ENCODE data around the gene EPS8.

EPS8 gene

DNA sequence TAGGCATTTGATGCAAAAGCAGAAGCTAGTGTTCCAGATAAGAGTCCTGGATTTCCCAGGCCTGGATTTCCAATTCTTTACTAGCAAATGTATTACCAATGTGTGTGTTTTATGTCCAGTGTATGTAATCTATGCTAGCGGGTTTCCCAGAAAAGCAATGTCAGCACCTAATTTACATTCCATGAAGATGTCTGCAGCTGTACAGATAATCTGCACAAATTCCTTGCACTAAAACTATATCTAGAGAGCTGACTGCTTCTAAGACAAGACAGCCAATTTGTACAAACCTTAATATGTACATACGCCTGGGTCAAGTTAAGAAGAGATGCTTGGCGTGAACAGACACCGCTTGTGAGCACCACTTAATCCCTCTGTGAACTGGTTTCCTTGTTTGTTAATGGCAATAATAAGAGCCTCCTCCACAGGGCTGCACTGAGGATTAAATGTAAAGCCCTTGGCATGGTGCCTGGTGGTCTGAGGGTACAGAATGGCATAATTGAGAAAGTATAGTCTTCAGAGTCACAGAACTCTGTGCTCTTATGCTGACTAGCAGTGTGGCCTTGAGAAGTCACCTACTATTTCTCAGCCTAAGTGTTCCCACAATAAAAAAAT is 185.6 kb downstream of the EPS8 start:
- no peak for DNase-seq

DNA sequence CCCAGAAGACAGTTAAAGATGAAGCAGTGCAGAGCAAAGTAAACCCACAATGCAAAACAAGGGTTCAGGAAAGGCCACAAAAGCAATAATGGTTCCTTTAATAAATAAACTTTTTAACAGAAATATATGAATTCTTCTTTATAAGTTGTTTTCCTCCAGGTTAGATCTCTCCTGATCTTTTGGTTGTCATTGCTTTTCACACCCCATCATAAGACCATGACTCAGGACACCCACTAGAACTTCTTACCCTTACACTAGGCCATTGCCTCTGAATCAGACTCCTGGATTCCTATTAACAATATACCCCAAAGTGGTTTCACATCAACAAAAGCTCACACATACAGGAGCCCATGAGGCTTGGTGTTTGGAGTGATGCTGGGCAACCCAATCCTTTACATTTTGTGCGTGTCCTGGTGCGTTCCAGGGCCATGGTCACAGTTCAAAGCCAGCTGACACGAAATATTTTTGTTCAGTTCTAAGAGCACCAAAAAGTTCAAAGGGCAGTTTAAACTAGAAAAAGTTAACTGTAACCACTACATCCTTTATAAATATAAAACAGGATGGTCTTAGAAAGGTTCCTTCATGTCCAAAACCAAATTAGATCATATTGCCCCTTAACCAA is 187.0 kb downstream of the EPS8 start:
- no peak for DNase-seq

DNA sequence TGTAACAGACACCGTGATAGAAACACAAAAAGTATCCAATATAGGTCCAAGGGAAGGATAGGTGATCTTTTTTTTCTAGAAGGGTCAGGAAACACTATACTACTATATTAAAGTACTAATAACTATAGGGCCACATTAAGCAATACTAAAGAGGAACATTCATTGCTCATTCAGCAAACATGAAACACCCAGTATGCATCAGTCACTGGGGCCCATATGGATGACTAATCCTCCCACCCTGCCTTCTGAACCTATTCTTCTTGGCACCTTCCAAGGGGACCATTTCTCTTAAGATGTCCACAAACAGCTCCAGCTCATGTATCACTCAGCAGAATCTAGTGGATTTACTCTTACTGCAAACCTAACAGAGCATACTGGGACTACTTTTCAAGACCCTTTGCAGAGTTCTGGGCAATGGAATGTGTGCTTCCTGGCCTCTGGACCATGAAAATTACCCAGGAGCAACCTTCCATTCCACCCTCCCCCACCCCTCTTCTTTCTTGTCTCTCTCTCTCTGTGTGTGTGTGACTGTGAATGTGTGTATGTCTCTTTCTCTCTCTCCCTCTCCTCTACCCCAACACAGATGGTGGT is 187.9 kb downstream of the EPS8 start:
- DNase-seq, result no peak

DNA sequence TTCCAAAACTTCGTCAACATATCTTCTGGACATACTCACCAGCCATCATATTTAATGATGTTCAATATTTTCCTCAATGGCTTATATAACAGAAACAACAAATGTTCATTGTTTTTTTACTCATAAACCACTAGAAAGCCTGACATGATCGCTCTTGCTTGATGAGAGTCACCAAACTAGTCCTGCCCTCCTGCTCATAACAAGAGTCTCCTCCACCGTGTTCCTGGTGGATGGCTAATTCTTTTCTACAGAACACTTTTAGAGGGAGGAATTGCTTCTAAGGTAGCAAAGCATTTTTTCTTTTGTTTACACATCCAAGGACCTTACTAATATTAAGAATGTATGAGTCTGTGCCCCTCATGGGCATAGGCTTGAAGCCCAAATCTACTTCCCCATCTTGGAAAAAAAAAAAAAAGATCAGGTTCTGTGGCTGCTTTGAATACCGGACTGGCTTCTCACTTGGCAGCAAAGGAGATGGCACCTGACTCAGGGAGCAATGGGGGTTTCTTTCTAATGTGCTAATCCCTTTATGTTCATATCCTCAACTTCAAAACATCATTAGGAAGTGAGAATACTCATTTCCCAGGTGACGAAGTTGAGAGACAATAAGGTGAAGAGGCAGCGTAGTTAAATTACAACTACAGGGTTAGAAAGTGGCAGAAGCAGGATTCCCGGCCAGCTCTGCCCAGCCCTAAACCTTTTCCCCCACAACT is 188.8 kb downstream of the EPS8 start:
- DNase-seq, result no peak

DNA sequence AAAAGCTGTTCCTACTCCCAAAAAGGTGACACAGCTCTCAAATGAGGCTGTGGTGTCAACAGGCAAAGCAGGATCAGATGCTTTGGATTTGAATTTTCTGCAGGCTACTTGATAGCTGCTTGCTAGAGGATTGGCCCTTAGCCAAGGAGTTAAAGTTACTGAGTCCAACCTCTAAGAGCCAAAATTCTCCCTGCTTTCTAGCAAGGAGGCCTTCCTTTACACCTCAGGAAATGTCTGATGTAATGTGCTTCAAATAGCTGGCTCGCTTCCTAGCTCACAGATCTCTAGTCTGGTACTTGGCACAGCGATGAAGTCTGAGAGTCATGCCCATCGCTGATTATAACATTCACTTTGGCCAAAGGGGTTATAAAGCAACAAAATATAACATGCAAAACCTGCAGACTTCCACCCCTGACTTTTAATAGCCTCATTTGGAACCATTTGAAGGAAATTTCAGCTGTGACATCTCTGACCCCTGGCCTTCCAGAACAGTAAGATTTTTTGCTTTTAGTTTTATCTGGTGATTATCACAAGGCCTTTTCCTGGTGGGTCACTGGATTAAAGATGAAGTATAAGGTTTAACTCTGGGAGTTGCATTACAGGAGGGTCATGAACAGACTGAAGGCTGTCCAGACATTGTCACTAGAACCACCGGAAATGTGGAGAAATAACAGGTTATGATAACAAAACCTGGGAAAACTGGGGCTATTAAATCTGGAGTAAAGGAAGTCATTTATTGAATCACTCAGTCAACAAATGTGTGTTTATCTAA is 189.7 kb downstream of the EPS8 start:
- DNase-seq, result peak in 2 of 51 donors; percentile 3 to 13

DNA sequence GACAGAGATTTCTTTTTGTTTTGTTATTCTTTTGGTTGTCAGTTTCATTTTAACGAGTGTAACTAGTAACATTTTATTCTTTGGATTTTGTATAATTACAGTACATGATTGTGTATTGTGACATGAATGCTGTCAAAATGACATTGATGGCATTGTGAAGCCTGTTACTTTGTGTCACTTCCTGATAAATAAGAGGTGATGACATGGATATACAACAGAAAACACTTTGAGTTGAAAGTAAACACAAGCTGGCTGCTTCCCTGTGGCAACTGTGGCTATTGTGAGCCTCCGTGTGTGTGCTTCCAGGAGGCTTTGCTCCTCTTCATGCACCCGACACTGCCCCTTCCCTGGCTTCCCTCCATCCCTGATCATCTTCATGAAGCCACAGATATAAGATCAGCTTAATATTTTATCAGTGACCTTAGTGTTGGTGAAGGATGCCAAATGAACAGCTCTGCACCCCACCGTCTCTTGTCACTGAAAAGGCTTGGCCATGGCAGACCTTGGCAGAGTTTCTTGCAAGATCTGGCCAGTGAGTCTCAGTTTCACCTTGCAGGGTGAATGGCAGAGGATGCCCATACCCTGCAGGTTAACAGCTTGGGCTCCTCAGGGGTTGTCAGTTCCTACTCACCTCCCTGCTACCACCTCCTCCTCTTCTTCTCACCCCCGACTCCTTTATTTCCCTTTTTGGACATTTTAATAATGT is 191.9 kb downstream of the EPS8 start:
- DNase-seq, result no peak

DNA sequence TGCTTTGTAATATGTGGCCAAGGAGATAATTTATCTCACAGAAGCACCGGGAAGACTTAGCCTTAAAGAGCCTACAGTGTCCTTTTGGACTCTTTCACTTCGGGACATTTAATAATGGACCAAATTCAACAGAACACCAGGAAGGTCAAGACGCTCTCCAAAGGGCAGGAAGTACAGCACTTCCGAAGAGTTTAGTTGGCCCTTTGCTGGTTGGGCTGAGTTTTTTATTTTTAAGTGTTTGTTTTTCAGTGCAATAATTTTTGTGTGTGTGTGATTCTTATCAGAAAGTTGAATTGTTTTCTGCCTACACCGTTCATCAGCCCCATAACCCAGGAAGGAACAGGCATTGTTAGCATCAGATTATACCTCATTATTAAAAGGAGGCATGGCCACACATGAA is 193.0 kb downstream of the EPS8 start:
- DNase-seq, result no peak

DNA sequence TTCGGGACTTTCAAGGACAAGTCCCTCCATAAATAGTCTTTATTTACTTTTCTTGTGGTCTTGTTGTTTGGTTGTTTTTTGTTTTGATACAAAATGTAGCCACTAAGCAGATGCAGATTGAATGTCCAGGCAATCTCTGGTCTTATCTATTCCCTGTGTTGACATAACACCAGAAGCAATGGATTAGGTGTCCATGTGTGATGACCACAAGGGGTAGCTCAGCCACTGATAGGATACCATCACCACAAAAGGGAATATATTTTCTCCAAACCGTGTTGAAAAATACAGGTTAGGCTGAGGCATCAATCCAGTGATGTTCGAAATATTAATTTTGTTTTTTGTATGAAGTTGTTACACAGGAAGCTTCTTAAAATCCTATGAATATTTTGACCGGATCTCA is 196.3 kb downstream of the EPS8 start:
- no peak for DNase-seq

DNA sequence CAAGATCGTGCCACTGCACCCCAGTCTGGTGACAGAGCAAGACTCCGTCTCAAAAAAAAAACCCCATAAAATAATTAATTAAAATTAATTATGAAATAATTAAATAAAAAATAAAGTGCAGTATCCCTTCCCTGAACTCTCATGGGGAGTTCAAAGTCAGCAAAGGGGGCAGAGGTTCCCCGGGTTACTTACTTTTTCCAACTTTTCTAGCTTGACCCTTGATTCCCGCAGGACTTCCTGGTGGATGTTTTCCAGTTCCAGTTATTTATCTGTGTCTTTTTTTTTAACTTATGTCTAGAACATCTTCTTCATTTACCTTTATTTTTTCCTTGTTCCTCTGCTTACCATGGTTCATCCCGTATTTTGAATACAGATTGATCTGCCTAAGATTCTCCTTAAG is 197.4 kb downstream of the EPS8 start:
- no peak for DNase-seq

DNA sequence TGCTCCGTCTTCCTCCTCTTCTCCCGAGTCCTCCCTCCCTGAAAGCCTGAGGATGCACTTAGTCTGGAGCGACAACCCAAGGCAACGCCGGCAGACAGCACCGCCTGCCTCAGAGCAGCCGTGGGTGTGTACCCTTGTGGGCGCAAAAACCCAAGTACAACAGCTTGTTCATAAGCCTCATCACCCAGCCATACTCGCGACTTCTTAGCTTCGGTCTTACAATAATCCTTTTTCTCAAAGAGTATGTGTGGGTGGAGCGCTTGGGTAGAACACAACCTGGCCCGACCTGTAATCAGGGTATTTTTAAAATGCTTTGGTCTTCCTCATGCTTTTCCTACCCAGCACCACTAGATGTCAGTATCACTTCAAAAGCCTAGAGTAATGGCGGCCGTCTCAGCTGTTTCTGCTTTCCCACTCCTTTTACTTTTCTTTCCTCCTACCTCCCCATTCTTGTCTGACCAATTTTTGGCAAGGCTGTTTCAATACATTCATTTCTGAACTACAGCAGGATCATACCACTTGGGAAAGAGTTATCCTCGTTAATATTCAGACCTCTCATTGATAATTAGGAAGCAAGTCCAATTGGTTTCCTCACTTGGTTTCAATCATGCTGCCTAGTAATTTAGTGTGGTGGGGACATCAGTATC is 198.9 kb downstream of the EPS8 start:
- DNase-seq, result peak in 25 of 51 donors; percentile 3 to 89 (median 33)

DNA sequence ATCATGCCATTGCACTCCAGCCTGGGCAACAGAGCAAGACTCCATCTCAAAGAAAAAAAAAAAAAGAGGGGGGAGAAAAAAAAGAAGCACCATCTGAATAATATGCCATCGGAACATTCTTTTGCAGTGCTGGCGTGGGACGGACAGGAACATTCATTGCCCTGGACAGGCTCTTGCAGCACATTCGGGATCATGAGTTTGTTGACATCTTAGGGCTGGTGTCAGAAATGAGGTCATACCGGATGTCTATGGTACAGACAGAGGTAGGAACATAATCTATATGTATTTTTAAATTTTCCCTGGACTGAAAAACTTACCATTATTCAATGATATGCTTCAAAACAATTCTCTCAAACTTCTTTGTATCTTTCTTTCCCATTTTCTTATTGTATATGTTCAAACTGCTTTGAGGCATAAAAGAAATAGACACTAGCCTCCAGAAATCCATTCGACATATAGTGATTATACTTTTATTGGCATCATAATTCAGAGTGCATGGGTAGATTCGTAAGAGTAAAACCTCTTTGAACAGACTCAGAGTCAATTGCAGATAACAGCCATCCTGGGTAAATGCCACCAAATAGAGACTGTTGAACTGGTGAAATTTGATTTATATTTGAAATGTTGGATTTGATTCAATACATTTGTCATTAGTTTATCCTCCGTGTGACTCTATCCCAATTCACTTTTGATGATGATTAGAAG is 199.7 kb downstream of the EPS8 start:
- DNase-seq, result no peak

DNA sequence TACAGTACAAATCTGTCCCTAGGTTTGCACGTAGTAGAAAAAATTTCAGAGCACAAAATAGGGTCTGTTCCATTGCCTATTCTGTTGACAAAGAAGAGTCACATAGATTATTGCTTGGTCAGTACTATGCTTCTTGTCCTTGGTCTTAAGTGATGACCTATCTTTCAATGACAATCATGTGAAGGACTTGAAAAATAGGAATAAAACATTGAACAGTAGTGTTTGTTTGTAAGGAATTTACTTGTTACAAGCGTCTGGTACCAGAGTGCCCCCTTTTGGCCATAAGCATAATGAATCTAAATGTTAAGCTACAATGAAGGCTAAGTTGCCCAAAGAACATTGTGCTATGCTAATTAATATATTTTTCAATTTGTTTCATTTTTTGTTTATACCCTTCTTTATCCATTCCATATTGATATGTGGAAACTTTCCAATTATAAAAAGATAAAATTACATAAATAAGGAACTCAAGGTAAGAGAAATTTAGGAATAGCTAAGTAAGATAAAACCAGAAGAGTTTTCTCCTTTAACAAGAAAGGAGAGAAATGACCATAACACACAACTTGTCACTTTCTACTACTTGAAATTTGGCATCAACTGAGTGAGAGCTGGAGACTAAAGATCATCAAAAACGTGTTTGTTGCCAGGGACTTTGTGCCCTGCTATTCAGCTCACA is 204.7 kb downstream of the EPS8 start:
- DNase-seq, result peak in 8 of 51 donors; percentile 4 to 52 (median 25)

DNA sequence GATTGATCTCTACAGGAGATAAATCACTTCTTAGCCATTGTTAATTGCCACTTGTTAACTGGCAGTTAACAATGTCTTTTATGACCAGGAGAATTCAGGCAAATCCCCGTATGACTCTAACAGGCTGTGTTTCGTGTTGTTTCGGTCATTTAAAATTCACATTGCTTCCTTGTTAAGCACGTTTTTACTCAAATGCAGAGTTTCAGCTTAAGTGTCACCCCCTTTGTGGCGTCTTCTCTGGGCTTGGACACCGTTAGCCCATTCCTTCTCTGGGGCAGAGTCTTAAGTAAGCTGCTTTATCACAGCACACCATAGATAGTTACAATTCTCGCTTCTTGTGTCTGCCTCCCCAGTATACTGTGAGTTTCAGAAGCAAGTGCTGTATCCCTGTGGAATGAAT is 205.4 kb downstream of the EPS8 start:
- no peak for DNase-seq

DNA sequence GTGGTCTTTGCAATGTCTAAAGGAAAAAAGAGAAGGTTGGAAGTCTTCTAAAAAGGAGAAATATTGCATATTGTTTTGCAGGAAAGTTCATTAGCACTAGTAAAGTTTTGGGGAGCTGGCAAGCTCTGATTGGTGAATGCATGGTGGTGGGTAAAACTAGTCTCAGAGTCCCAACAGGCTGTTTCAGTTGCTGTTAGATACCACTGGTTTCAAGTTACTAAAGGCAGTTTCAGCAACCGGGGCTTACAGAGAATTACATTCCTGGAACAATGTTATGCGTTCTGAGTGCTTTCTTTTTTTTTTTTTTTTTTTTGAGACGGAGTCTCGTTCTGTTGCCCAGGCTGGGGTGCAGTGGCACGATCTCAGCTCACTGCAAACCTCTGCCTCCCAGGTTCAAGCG is 208.2 kb downstream of the EPS8 start:
- DNase-seq, result no peak

DNA sequence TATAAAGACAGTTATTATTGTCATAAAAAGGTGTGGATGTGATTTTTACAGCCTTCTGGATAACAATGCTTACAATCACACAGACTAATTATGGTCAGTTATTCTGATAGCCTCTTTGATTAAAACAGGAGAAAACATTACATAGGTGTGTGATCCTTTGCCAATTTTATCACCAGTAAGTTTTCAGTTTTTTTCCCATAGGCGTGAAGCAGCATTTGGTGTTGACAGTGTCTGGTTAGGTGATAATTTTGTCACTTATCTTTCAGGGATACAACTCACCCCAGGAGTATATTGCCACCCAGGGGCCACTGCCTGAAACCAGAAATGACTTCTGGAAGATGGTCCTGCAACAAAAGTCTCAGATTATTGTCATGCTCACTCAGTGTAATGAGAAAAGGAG is 208.8 kb downstream of the EPS8 start:
- no peak for DNase-seq

DNA sequence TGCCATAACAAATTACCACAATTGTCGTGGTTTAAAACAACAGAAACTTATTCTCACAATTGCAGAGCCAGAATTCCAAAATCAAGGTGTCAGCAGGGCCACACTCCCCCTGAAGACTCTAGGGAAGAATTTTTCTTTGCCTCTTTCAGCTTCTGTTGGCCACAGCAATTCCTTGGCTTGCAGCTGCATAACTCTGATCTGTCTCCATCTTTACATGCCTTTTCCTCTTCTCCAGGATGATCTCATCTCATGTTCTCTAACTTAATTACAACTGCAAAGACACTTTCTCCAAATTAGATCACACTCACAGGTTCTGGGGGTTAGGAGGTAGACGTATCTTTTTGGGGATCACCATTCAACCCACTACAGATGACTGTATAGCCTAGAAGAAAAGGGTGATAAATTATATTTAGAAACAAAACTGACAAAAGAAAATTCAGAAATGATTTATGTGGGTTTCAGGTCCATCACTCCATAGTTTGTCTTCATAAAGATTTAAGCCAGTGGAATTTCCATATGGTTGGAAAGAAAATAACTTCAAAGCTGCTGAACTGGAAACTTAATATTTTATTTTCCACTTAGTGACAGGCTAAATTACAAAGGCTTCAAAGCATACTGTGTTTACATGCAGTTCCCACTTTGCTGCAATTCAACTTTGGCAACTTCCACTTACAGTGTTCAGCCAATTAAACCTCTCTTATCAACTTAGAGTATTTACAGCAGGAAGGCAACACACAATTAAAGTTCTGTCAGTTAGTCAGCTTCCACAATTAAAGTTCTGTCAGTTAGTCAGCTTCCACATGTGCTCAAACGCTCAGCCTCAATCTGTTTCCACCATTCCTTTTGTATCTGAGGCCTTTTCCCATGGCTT is 213.3 kb downstream of the EPS8 start:
- DNase-seq, result no peak

DNA sequence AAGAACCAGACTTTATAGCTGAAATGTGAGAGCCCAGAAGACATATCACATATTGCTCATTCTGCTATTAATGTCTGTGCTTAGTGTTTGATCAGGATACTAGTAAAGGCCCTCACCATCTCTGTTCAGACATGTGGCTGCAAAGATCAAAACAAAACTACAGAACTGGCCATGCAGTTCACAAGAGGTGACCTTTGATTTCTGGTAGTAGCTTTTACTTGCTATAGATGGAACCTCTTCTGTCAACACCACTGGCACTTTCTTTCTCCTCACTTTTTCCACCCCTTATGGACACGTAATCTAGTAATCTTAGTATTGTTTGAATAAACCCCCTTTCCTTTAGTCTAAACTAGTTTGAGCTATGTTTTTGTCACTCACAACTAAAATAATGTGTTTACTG is 214.8 kb downstream of the EPS8 start:
- no peak for DNase-seq
